Kidney (tissue), 14 donors: ENCODE measurements around the gene CLCNKB. TPM values are rescaled to one million over a fixed set of nuclear protein-coding genes. Genes with fewer than 3 reads are reported as not detected.

Source experiments
- DNase-seq, 5 donors: peaks; one replicate each; pipeline ENCODE4 v3.0.0-alpha.2; 2013 to 2020
- FAIRE-seq: peaks from 2 replicates; lab custom pipeline; 2012; peaks lifted over from hg19 to GRCh38; lab: Jason Lieb, UNC
- H3K27ac ChIP-seq, 2 donors: one replicate each; pipeline ENCODE4 v1.7.0; 2013; ENCODE audit warnings: low read depth in 2 of 2, low read length in 2 of 2, inconsistent platforms in 1 of 2
- H3K27me3 ChIP-seq: one replicate; pipeline ENCODE4 v1.7.1; 2013; ENCODE audit warnings: low read length, inconsistent platforms; ENCODE audit not compliant: control insufficient read depth, insufficient read depth
- H3K36me3 ChIP-seq, 3 donors: one replicate each; pipeline versions ENCODE4 v1.7.0 to v1.7.1; 2013; ENCODE audit warnings: low read length in 3 of 3, control low read depth in 1 of 3, inconsistent platforms in 1 of 3; ENCODE audit not compliant: insufficient read depth in 3 of 3, control insufficient read depth in 2 of 3
- H3K4me1 ChIP-seq, 3 donors: one replicate each; pipeline versions ENCODE4 v1.7.0 to v1.7.1; 2013; ENCODE audit warnings: low read length in 3 of 3, inconsistent platforms in 1 of 3, low read depth in 1 of 3; ENCODE audit not compliant: control insufficient read depth in 2 of 3, insufficient read depth in 2 of 3
- H3K4me3 ChIP-seq, 3 donors: one replicate each; pipeline versions ENCODE4 v1.7.0 to v1.8.1; 2013; ENCODE audit warnings: low read length in 3 of 3, control low read depth in 1 of 3, inconsistent platforms in 1 of 3
- H3K9ac ChIP-seq, 3 donors: one replicate each; pipeline versions ENCODE4 v1.7.0 to v1.7.1; 2013; ENCODE audit warnings: low read length in 3 of 3, control low read depth in 1 of 3, inconsistent platforms in 1 of 3
- H3K9me3 ChIP-seq, 3 donors: one replicate each; pipeline versions ENCODE4 v1.7.0 to v1.7.1; 2013; ENCODE audit warnings: low read length in 3 of 3, control low read depth in 1 of 3, inconsistent platforms in 1 of 3; ENCODE audit not compliant: control insufficient read depth in 2 of 3, insufficient read depth in 1 of 3
- CTCF ChIP-seq: IDR thresholded peaks from 3 replicates; pipeline ENCODE4 v1.5.1; 2012; ENCODE audit warnings: mild to moderate bottlenecking, moderate library complexity, borderline replicate concordance; ENCODE audit not compliant: insufficient read depth; ENCODE audit errors: extremely low read depth
- intact Hi-C: fragments of 100-400 bp; cut with DNase I; formaldehyde crosslinking; loops from one replicate; pipeline ENCODE4 v1.11.1; 2022
- polyA plus RNA-seq: library from polyadenylated mRNA; stranded (reverse); fragments of 350-450 nt; fragmentation: Illumina TruSeq; extraction: RNeasy Lipid Tissue Mini Kit (QIAGEN cat#74804); gene quantifications from one replicate; pipeline ENCODE4 v1.2.3, GENCODE V29; 2014; ENCODE audit warnings: low read depth, low replicate concordance; ENCODE audit not compliant: insufficient read depth
- total RNA-seq: library from RNA; stranded (reverse); fragmentation: NEBNext Ultra II Directional; extraction: Animal tissue kit (Norgen Biotek cat#: 25700); gene quantifications from one replicate; pipeline ENCODE4 v1.2.1, GENCODE V29; 2021
- donor health status: control.
- donor health status: control.
- donor health status: control.
- donor health status: control.
- donor health status: control.
- donor health status: DM: yes; HTN: yes; CAD: no.
- donor health status: Normal renal cell carcinoma (clear cell type).

CLCNKB gene
- total and polyA plus RNA-seq, 2 donors from 2014 or later, result 60.6 to 519 TPM

DNA sequence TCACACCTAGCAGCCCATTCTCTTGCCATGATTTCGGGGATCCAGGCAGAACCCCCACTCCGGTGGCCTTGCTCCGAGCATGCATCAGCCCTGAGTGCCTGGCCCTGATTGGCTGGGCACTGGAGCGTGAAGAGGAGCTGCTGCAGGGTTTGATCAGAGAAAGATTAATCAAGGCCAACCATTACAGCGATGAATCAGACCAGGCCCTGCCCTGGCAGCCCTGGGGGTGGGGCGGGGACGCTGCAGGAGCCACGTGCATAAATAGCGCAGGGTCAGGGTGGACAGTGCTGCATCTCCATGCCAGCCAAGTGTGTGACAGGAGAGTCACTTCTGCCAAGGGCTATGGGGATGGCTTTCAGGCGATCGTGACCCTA lies 33.3 kb downstream of the CLCNKB start:
- DNase-seq (peak in 1 of 5 donors; percentile 53), FAIRE-seq (no peak)
- peak overlapping the region in 1 of 3 donors; percentile 12 for H3K9ac ChIP-seq

DNA sequence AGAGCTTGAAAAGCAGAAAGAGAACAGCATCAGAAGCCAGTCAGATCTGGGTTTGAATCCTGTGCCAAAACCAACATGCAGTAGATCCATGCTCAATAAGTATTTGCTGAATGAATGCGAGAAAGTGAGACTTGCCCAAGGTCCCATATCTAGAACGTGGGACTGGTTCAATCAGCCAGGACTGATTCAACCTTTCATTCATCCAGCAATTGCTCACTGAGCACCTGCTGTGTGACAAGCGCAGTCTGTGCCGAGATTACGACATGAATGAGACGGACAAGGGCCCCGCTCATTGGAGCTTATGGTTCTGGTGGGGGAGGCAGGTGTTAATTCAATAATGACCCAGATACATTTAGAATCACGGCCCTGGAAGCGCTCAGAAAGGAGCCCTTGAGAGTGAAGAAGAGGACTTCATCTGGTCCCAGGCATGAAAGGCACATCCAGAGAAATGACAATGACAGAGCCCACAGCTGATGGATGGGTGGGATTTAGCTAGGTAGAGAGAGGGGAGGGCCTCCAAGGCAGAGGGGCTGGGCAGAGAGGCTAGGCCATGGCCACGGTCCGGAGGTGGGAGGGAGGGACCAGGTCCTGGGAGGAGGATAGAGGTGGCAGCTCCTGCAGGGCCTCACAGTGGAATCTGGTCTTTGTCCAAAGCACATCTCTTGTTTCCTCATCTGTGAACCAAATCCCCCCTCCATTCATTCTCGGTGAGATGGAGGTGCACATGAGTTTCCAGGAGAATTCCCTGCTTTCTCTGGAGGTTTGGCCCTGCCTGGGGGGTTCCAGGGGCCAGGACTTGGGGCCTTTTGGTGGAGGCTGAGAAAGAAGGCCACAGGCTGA lies 34.0 kb downstream of the CLCNKB start:
- intact Hi-C loops, result loop anchor here (5.0 kb wide), 1 partner anchor 110 kb away; no protein-coding TSS in a partner anchor

More for the DNA sequence above, 33.3 kb downstream of the CLCNKB start:
- Histone ChIP-seq H3K4me1 (peaks cover 0 to 15% (median 6%) of the 10 kb centered on the region in 3 donors), H3K4me3 (no peak overlapping the region), H3K36me3 (no peaks in the 10 kb centered on the region), H3K27me3 (no peaks in the 10 kb centered on the region), H3K9me3 (no peaks in the 10 kb centered on the region), H3K27ac (no peak overlapping the region)
- intact Hi-C loops, result loop anchor here (5.0 kb wide), 1 partner anchor 110 kb away; no protein-coding TSS in a partner anchor
- TF ChIP-seq CTCF, result no peak

DNA sequence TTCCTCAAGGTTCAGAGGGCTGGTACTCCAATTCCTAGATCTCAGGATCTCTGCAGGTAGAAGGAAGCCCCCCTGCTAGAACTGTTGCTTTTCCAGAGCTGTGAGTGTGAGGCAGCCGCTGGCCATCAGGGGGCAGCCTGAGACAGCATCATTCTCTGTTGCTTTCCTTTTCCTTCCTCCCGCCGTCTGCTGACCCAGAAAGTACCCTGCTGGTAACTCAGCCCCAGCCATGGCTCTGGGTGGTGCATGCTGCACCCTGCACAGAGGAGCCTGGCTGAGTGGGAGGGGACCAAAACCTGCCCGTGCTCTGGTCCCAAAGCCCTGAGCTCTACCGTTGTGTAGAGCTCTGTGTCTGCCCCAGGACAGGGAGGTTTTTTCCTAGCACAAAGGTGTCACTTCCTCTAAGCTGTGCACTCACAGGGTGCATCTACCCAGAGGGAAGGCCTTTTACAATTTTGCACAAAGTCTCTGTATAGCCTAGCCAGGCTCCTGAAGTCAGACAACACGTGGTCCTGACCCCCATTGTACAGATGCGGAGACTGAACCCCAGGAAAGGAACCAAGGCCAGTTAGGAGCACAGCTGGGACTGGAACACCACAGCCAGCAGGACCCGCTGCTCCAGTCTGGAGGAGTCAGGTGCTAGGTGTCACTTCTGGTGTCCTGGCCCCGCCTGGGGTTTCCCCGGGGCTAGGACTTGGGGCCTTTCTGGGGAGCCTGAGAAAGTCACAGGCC lies 35.5 kb downstream of the CLCNKB start:
- Histone ChIP-seq H3K27ac (no peak overlapping the region), H3K9me3 (no peaks in the 10 kb centered on the region), H3K36me3 (no peaks in the 10 kb centered on the region), H3K9ac (peak overlapping the region in 1 of 3 donors; percentile 40), H3K4me3 (peak overlapping the region in 1 of 3 donors; percentile 14), H3K4me1 (peaks cover 0 to 12% (median 6%) of the 10 kb centered on the region in 3 donors), H3K27me3 (no peaks in the 10 kb centered on the region)
- intact Hi-C loops, result loop anchor here (5.0 kb wide), 1 partner anchor 108 kb away; no protein-coding TSS in a partner anchor
- TF ChIP-seq CTCF, result peak; percentile 91
- FAIRE-seq (no peak), DNase-seq (peak; percentile 86 to 90 (median 89))

More for the DNA sequence above, 34.0 kb downstream of the CLCNKB start:
- DNase-seq (no peak), FAIRE-seq (no peak)
- H3K9ac ChIP-seq, result peak overlapping the region in 1 of 3 donors; percentile 12
- H3K4me1 ChIP-seq, result peaks cover 0 to 15% (median 6%) of the 10 kb centered on the region in 3 donors
- no peak overlapping the region for H3K4me3 ChIP-seq
- H3K27ac ChIP-seq, result no peak overlapping the region
- H3K36me3 ChIP-seq, result no peaks in the 10 kb centered on the region
- no peaks in the 10 kb centered on the region for H3K27me3 ChIP-seq
- TF ChIP-seq CTCF, result no peak
- no peaks in the 10 kb centered on the region for H3K9me3 ChIP-seq
